ENCODE data around the gene CBR1. TPM values are rescaled to one million over a fixed set of nuclear protein-coding genes. Genes with fewer than 3 reads are reported as not detected.

Gene CBR1
- polyA plus RNA-seq, 1 donor from 2014 or later: 9.2 TPM

- H2AFZ ChIP-seq (ENCODE audit: low read depth, low read length): peak overlapping the region; percentile 96
- peaks cover 5% of the 10 kb centered on the region for H3K36me3 ChIP-seq (ENCODE audit: insufficient read depth, low read length)
- H3K27me3 ChIP-seq (ENCODE audit: insufficient read depth, low read depth, low read length): no peaks in the 10 kb centered on the region
- peak overlapping the region; percentile 36 for H3K4me2 ChIP-seq (ENCODE audit: low read length)
- no peaks in the 10 kb centered on the region for H3F3A ChIP-seq (ENCODE audit: insufficient read depth, low read length, poor library complexity, severe bottlenecking)
- peak overlapping the region; percentile 84 for H3K27ac ChIP-seq (ENCODE audit: low read length)
- TF ChIP-seq RAD21 (conservative IDR thresholded peaks at IDR 0.05) (no peak), CTCF (IDR thresholded peaks at IDR 0.05; ENCODE audit: poor library complexity, severe bottlenecking) (no peak), MXI1 (conservative IDR thresholded peaks at IDR 0.05; ENCODE audit: poor library complexity, severe bottlenecking) (no peak), REST (IDR thresholded peaks at IDR 0.05; ENCODE audit: borderline replicate concordance) (no peak), POLR2AphosphoS5 (IDR thresholded peaks at IDR 0.05) (no peak), EP300 (conservative IDR thresholded peaks at IDR 0.05; ENCODE audit: poor library complexity, severe bottlenecking) (no peak), TAF1 (IDR thresholded peaks at IDR 0.05; ENCODE audit: low read depth) (no peak), SMC3 (conservative IDR thresholded peaks at IDR 0.05; ENCODE audit: poor library complexity) (no peak), EZH2 (IDR thresholded peaks at IDR 0.05; ENCODE audit: borderline replicate concordance, insufficient read depth, low read length, poor library complexity, severe bottlenecking) (no peak)
- H3K9me2 ChIP-seq (ENCODE audit: insufficient read depth, low read length): no peaks in the 10 kb centered on the region
- peaks cover 21% of the 10 kb centered on the region for H3K79me2 ChIP-seq (replicated peaks; ENCODE audit: insufficient read depth, low read length)
- H4K20me1 ChIP-seq (ENCODE audit: insufficient read depth): no peaks in the 10 kb centered on the region
- peak overlapping the region; percentile 88 for H3K4me3 ChIP-seq (ENCODE audit: low read length)
- H3K9me3 ChIP-seq (ENCODE audit: low read length): no peaks in the 10 kb centered on the region
- peak overlapping the region; percentile 83 for H3K9ac ChIP-seq (ENCODE audit: low read length)
Measured at GRCh38 chr21:36059823-36060158, 10.0 kb upstream of the CBR1 start.

GRCh38 chr21:36060159-36060921 is 9.5 kb upstream of the CBR1 start, which contains the start of gene SETD4:
Gene SETD4 (minus strand): TSS chr21:36060526. CDS start chr21:36058888, 1,638 bp downstream.
- H3K4me2 ChIP-seq (ENCODE audit: low read length): peak within 1 kb of the TSS; percentile 94
- no peaks in the 10 kb centered on the region for H3K9me2 ChIP-seq (ENCODE audit: insufficient read depth, low read length)
- peak within 1 kb of the TSS; percentile 83 for H3K9ac ChIP-seq (ENCODE audit: low read length)
- H3K4me3 ChIP-seq (ENCODE audit: low read length): peak within 1 kb of the TSS; percentile 88
- H4K20me1 ChIP-seq (ENCODE audit: insufficient read depth): no peaks in the 10 kb centered on the region
- TF ChIP-seq REST (IDR thresholded peaks at IDR 0.05; ENCODE audit: borderline replicate concordance) (peak; percentile 25), EP300 (conservative IDR thresholded peaks at IDR 0.05; ENCODE audit: poor library complexity, severe bottlenecking) (peak; percentile 41), TAF1 (IDR thresholded peaks at IDR 0.05; ENCODE audit: low read depth) (peak; percentile 92), MXI1 (conservative IDR thresholded peaks at IDR 0.05; ENCODE audit: poor library complexity, severe bottlenecking) (peak; percentile 98), EZH2 (IDR thresholded peaks at IDR 0.05; ENCODE audit: borderline replicate concordance, insufficient read depth, low read length, poor library complexity, severe bottlenecking) (no peak), POLR2AphosphoS5 (IDR thresholded peaks at IDR 0.05) (peak; percentile 95), SMC3 (conservative IDR thresholded peaks at IDR 0.05; ENCODE audit: poor library complexity) (peak; percentile 6), CTCF (IDR thresholded peaks at IDR 0.05; ENCODE audit: poor library complexity, severe bottlenecking) (no peak), RAD21 (conservative IDR thresholded peaks at IDR 0.05) (no peak)
- peak within 1 kb of the TSS; percentile 84 for H3K27ac ChIP-seq (ENCODE audit: low read length)
- H3K36me3 ChIP-seq (ENCODE audit: insufficient read depth, low read length): peaks cover 5% of the 10 kb centered on the region
- H2AFZ ChIP-seq (ENCODE audit: low read depth, low read length): peak within 1 kb of the TSS; percentile 96
- H3F3A ChIP-seq (ENCODE audit: insufficient read depth, low read length, poor library complexity, severe bottlenecking): no peaks in the 10 kb centered on the region
- H3K9me3 ChIP-seq (ENCODE audit: low read length): no peaks in the 10 kb centered on the region
- H3K27me3 ChIP-seq (ENCODE audit: insufficient read depth, low read depth, low read length): no peaks in the 10 kb centered on the region
- H3K79me2 ChIP-seq (replicated peaks; ENCODE audit: insufficient read depth, low read length): peaks cover 21% of the 10 kb centered on the region
